IPS DF 6.9 (cell line): ENCODE measurements around the gene PEF1.

Experiments
- DNase-seq: peaks from one replicate; pipeline ENCODE4 v3.0.0-alpha.2; 2013; ENCODE audit warnings: low read depth, low spot score
- H3K27ac ChIP-seq: one replicate; pipeline ENCODE4 v1.5.1; 2013; ENCODE audit warnings: low read length, control low read depth
- H3K27me3 ChIP-seq: 2 replicates; pipeline ENCODE4 v1.6.1; 2013; ENCODE audit warnings: mild to moderate bottlenecking, low read length; ENCODE audit not compliant: control insufficient read depth, insufficient read depth
- H3K36me3 ChIP-seq: 2 replicates; pipeline ENCODE4 v1.6.1; 2013; ENCODE audit warnings: low read length; ENCODE audit not compliant: control insufficient read depth, insufficient read depth
- H3K4me1 ChIP-seq: 2 replicates; pipeline ENCODE4 v1.6.1; 2013; ENCODE audit warnings: low read length; ENCODE audit not compliant: control insufficient read depth, insufficient read depth
- H3K4me3 ChIP-seq: 2 replicates; pipeline ENCODE4 v1.5.1; 2013; ENCODE audit warnings: mild to moderate bottlenecking, low read length
- H3K9me3 ChIP-seq: 2 replicates; pipeline ENCODE4 v1.6.1; 2013; ENCODE audit warnings: low read length, inconsistent platforms; ENCODE audit not compliant: control insufficient read depth, insufficient read depth
- WGBS: extraction: QIAGEN DNeasy Blood & Tissue Kit; methylation state at CpG from one replicate; pipeline ENCODE4 v1.1.7; 2013; ENCODE audit warnings: mixed read lengths, missing lambda C conversion rate; ENCODE audit not compliant: insufficient read length, insufficient coverage; 5-methylcytosine and 5-hydroxymethylcytosine counted together

The PEF1 gene

DNA sequence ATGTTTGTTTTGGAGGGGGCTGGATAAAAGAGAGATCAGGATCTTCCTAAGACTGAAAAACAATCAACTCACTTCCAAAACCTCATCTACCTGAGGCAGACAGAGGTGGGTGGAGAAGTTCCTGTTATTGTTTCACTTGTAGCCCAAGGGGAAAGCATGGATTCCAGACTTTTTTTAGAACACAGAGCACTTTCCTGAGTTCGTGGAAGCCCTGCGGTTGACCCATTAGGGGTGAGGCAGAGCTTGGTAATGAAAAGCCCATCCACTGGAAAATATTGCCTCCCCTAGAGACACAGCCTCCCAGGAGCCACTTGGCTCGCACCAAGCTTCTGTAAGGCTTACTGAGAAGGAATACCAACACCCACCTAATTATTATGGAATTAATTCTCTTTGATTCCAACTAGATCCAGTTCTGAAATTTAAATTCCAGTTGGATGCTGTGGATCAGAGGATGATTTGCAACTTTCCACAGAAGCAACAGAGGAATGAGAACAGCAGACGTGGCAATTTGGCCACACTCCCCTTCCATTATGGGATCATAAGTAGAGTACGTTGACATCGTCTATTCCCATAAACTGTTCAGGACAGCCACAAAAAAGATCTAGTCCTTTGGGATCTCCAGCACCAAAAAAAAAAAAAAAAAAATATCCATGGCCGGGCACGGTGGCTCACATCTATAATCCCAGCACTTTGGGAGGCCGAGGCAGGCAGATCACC lies 4.1 kb upstream of the PEF1 start:
- no CpG with 5 or more reads among the region's 9 CpGs for WGBS
- H3K36me3 ChIP-seq: no peaks in the 10 kb centered on the region
- no peak for DNase-seq
- no peaks in the 10 kb centered on the region for H3K9me3 ChIP-seq
- H3K27ac ChIP-seq: no peak overlapping the region
- H3K27me3 ChIP-seq: no peaks in the 10 kb centered on the region
- no peak overlapping the region for H3K4me3 ChIP-seq
- no peaks in the 10 kb centered on the region for H3K4me1 ChIP-seq

DNA sequence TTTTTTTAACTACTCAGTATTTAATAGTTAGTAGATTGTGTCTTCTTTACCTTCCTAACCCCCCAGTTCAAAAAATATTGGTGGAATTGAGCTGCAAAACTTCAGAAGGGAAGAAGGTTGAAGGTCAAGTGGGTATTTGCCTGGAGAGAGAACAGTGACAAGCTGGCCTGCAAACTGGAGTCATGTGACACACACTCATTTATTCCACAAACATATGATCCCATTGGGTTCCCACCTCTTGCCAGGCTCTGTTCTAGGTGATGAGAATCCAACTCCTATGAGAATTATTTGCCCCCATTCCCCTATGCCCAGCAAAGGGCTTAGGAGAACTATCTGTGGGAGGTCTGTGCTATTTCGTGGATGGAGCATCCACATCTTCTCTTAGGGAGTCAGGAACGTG lies 3.5 kb upstream of the PEF1 start:
- Histone ChIP-seq H3K4me3 (no peak overlapping the region), H3K36me3 (no peaks in the 10 kb centered on the region), H3K27me3 (no peaks in the 10 kb centered on the region), H3K9me3 (no peaks in the 10 kb centered on the region), H3K27ac (no peak overlapping the region), H3K4me1 (no peaks in the 10 kb centered on the region; the same call in 1 of the 2 replicates)
- WGBS: no CpG with 5 or more reads among the region's 2 CpGs
- DNase-seq: no peak

DNA sequence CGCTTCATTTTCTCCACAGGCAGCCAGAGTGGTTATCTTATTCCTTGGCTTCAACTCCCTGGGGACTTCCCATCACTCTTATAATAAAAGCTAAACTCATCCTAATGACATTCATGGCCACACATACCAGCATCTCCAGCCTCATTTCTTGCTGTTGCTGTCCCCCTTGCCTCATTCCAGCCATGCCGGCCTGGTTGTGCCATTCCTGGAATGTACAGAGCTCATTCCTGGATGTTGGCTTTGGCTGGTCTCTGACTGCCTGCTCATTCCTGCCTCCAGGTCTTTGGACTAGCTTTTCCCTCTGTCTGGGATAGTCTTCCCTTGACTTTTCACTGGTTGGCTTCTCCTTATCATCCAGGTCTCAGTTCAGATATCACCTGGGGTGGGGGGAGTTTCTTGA lies 2.4 kb upstream of the PEF1 start:
- Histone ChIP-seq H3K27ac (no peak overlapping the region), H3K4me3 (no peak overlapping the region), H3K27me3 (no peaks in the 10 kb centered on the region), H3K4me1 (no peaks in the 10 kb centered on the region; the same call in 1 of the 2 replicates), H3K9me3 (no peaks in the 10 kb centered on the region), H3K36me3 (no peaks in the 10 kb centered on the region)
- no CpG with 5 or more reads among the region's 2 CpGs for WGBS
- DNase-seq: no peak

DNA sequence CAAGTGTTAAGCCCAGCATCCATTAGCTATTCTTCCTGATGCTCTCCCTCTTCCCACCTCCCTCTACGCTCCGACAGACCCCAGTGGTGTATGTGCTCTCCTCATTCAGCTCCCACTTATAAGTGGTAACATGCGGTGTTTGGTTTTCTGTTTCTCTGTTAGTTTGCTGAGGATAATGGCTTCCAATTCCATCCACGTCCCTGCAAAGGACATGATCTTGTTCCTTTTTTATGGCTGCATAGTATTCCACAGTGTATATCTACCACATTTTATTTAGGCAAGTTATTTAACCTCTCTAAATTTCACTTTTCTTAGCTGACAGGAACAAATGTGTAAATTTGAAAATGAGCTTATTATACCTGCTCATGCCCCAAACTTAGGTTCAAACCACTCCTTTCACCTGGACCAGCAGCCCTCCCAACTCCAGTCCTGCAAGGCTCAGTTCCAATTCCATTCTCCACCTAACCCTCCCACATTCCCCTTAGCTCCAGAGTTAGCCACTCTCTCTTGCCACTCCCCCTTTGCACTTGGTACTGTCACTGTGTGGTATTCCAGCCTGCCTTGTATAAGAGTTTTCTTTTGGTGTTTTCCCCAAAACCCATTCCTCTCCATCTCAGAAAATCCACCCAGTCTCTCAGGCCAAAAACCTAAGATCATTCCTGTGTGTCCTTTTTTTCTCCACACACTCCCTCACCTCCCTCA lies 1.7 kb upstream of the PEF1 start:
- Histone ChIP-seq H3K36me3 (no peaks in the 10 kb centered on the region), H3K27me3 (no peaks in the 10 kb centered on the region), H3K27ac (no peak overlapping the region), H3K9me3 (no peaks in the 10 kb centered on the region), H3K4me3 (no peak overlapping the region), H3K4me1 (no peaks in the 10 kb centered on the region; the same call in 1 of the 2 replicates)
- no peak for DNase-seq
- WGBS: no CpG with 5 or more reads among the region's 4 CpGs

DNA sequence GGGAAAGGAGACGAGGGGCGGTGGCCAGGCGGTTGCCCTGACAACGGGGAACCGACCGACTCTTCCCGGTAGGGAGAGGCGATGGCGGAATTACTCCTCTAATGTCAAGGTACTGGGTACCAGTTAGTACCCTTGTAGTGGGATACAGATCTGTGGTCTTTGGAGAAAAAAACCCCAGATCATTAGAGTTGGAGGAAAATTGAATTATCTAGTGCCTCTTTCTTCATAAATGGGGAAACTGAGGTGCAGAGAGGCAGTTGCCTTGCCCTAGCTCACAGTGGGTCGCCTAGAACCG lies 545 bp upstream of the PEF1 start:
- Histone ChIP-seq H3K27ac (no peak overlapping the region), H3K4me1 (peaks cover 3% of the 10 kb centered on the region; the same call in 1 of the 2 replicates), H3K4me3 (peak overlapping the region; percentile 70; the same call in 1 of the 2 replicates), H3K27me3 (no peaks in the 10 kb centered on the region), H3K36me3 (no peaks in the 10 kb centered on the region), H3K9me3 (no peaks in the 10 kb centered on the region)
- DNase-seq: no peak
- no CpG with 5 or more reads among the region's 11 CpGs for WGBS

DNA sequence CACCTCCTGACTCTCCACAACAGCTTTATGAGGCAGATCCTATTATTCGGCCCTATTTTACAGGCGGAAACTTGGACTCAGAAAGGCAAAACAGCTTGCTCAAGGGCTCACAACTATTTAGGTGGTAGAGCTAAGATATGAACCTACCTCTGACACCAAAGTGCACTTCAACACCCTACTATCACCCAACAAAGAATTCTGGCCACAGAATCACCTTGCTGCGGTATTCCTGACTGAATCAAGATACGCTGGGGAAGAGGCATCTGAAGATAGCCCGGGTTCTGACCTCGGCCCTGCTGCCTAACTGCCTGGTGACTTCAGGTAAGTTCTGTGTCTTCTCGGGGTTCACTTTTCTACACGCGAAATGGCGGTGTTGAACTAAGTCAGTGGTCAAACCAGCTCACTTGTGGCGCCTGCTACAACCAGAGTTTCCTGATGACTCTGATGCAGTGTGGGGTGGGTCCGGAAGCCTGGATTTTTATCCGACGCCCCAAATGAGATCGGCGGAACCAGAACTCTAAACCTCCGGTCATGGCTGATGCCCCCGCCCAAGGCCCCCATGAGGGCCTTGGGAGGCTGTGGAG lies 608 bp downstream of the PEF1 start:
- no peaks in the 10 kb centered on the region for H3K36me3 ChIP-seq
- H3K4me1 ChIP-seq: peaks cover 3% of the 10 kb centered on the region; the same call in 1 of the 2 replicates
- peak overlapping the region; percentile 70 for H3K4me3 ChIP-seq
- WGBS: no CpG with 5 or more reads among the region's 18 CpGs
- H3K27ac ChIP-seq: no peak overlapping the region
- DNase-seq: no peak
- no peaks in the 10 kb centered on the region for H3K27me3 ChIP-seq
- no peaks in the 10 kb centered on the region for H3K9me3 ChIP-seq

DNA sequence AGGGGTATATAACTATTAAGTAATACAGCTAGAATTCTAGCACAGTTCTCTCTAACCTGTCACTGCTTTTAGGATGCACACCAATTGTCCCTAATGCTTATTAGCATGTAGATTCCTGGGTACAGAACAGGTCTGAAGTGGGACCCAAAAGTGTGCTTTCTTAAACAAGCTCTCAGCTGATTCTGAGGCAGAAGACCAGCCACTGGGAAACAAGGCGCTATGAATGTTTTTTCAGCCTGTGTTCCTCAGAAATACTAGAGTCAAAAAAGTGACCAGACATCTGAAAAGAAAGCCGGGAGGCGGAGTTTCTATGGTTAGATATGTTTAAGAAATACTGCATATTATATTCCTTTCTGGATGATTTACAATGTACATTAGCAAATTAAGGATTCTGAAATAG lies 1.8 kb downstream of the PEF1 start:
- no CpG with 5 or more reads among the region's 3 CpGs for WGBS
- H3K36me3 ChIP-seq: no peaks in the 10 kb centered on the region
- no peak overlapping the region for H3K27ac ChIP-seq
- H3K4me1 ChIP-seq: peaks cover 3% of the 10 kb centered on the region; the same call in 1 of the 2 replicates
- H3K4me3 ChIP-seq: no peak overlapping the region
- H3K27me3 ChIP-seq: no peaks in the 10 kb centered on the region
- no peaks in the 10 kb centered on the region for H3K9me3 ChIP-seq
- no peak for DNase-seq

DNA sequence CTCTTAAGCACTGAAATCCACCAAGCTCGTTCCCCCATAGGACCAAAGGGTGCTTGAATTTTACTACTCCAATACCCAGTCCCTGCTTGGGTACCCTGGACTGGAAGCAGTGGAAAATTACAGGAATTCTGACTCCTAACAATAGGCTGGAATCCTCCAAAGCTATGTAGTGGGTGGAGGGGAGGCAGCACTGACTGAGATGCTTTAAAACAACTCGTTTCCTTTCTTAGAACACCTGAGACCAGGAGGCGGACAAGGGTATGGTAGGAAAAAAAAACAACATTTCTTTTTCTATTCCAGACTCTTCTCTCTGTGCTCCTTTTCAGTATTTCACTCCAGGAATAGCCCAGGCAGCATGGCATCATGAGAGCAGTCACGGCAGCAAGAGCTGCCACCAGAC lies 2.3 kb downstream of the PEF1 start:
- Histone ChIP-seq H3K4me3 (no peak overlapping the region), H3K27ac (no peak overlapping the region), H3K9me3 (no peaks in the 10 kb centered on the region), H3K4me1 (peaks cover 3% of the 10 kb centered on the region; the same call in 1 of the 2 replicates), H3K27me3 (no peaks in the 10 kb centered on the region), H3K36me3 (no peaks in the 10 kb centered on the region)
- no CpG with 5 or more reads among the region's 4 CpGs for WGBS
- DNase-seq: no peak

DNA sequence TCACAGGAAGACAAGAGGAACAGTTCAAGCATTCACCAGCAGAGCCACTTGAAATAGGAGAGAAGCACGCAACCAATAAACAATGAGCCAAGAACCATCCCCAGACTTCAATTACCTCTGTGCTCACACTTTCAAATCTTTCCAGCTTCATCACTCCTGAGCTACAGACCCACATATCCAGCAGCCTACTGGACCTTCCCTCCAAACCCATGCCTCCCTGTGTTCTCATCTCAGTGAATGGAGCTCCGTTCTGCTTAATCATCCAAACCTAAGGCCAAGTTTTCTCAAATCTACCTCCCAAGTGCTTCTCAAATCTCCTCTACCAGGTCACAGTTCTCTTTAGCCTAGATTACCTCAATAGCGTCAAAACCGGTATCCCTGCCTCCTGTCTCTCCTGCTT lies 3.7 kb downstream of the PEF1 start:
- WGBS: no CpG with 5 or more reads among the region's 4 CpGs
- Histone ChIP-seq H3K27me3 (no peaks in the 10 kb centered on the region), H3K27ac (no peak overlapping the region), H3K4me1 (peaks cover 3% of the 10 kb centered on the region; the same call in 1 of the 2 replicates), H3K9me3 (no peaks in the 10 kb centered on the region), H3K4me3 (no peak overlapping the region), H3K36me3 (no peaks in the 10 kb centered on the region)
- DNase-seq: no peak

DNA sequence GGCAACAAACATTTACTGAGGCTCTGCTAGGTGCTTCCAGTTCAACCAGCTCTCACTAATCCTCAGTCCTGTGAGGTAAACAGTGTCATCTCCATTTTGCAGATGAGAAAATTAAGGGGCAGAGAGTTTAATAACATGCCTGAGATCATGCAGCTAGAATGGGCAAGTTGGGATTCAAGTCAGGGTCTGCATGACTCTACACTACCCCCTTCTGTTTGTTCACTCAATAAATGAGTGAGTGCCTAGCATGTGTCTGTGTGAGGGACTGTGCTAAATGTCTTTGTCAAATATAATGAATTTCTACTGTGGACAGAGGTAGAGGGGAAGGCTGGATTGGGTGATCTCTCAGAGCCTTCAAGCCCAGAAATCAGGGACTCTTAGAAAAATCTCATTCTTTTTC lies 4.5 kb downstream of the PEF1 start:
- Histone ChIP-seq H3K36me3 (no peaks in the 10 kb centered on the region), H3K27ac (no peak overlapping the region), H3K9me3 (no peaks in the 10 kb centered on the region), H3K27me3 (no peaks in the 10 kb centered on the region), H3K4me3 (no peak overlapping the region), H3K4me1 (peaks cover 3% of the 10 kb centered on the region; the same call in 1 of the 2 replicates)
- DNase-seq: no peak
